Activated naive CD8-positive, alpha-beta T cell treated with anti-CD3 and anti-CD28 coated beads, Interleukin-2, amount 50 U/mL, for 24 hours (primary cell): ENCODE data around the gene ZBTB16.

Experiments
- ATAC-seq: fragments of 150-1000 bp; cut with Tn5 transposase; one replicate; pipeline ENCODE4 v1.10.0; 2021
- DNase-seq: peaks from one replicate; pipeline ENCODE4 v3.0.0; 2021
- H3K27ac Mint-ChIP-seq: one replicate; pipeline ENCODE4 v1.8.0; 2021; ENCODE audit warnings: mild to moderate bottlenecking, mixed read lengths
- H3K27me3 Mint-ChIP-seq: one replicate; pipeline ENCODE4 v1.8.0; 2021; ENCODE audit warnings: mixed read lengths
- H3K36me3 Mint-ChIP-seq: one replicate; pipeline ENCODE4 v1.8.0; 2021; ENCODE audit warnings: low read depth, mixed read lengths
- H3K4me1 Mint-ChIP-seq: one replicate; pipeline ENCODE4 v1.8.0; 2021; ENCODE audit warnings: mixed read lengths
- H3K4me3 Mint-ChIP-seq: one replicate; pipeline ENCODE4 v1.8.0; 2021; ENCODE audit warnings: mild to moderate bottlenecking, moderate library complexity, mixed read lengths
- H3K9me3 Mint-ChIP-seq: one replicate; pipeline ENCODE4 v1.8.0; 2021; ENCODE audit warnings: mixed read lengths

The ZBTB16 gene

GRCh38 chr11:114250993-114251814, 191.7 kb downstream of the ZBTB16 start:
- Mint-ChIP-seq H3K4me1 (no peaks in the 10 kb centered on the region), H3K4me3 (no peak overlapping the region), H3K36me3 (no peaks in the 10 kb centered on the region), H3K27me3 (no peaks in the 10 kb centered on the region), H3K27ac (no peak overlapping the region), H3K9me3 (no peaks in the 10 kb centered on the region)
- DNase-seq (no peak), ATAC-seq (no peak)

GRCh38 chr11:114251815-114252337, 192.4 kb downstream of the ZBTB16 start:
- H3K36me3 Mint-ChIP-seq: no peaks in the 10 kb centered on the region
- H3K4me3 Mint-ChIP-seq: no peak overlapping the region
- no peaks in the 10 kb centered on the region for H3K4me1 Mint-ChIP-seq
- no peaks in the 10 kb centered on the region for H3K9me3 Mint-ChIP-seq
- no peak for ATAC-seq
- H3K27ac Mint-ChIP-seq: no peak overlapping the region
- no peaks in the 10 kb centered on the region for H3K27me3 Mint-ChIP-seq
- DNase-seq: no peak

DNA sequence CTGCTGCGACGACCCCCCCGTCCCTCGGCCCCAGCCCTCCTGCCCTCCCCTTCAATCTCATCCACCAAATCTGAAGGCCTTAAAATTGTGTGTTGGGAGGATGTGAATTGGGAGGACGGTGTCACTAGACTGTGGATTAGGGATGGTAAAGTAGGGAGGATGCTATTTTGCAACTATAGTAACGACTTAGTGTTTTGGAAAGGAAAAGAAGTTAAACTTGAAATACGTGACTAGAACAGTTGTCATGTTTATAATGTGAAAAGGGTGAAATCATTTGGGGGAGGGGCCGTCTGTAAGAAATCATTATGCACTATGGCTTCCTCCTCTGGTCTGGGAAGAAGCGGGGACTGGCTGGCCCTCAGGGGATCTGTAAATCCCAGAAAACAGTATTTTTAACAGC, 193.3 kb downstream of the ZBTB16 start:
- ATAC-seq (no peak), DNase-seq (no peak)
- Mint-ChIP-seq H3K9me3 (no peaks in the 10 kb centered on the region), H3K27ac (no peak overlapping the region), H3K36me3 (no peaks in the 10 kb centered on the region), H3K4me3 (no peak overlapping the region), H3K27me3 (no peaks in the 10 kb centered on the region), H3K4me1 (no peaks in the 10 kb centered on the region)

GRCh38 chr11:114253771-114254170, 194.3 kb downstream of the ZBTB16 start:
- no peaks in the 10 kb centered on the region for H3K9me3 Mint-ChIP-seq
- peaks cover 4% of the 10 kb centered on the region for H3K4me1 Mint-ChIP-seq
- DNase-seq (no peak), ATAC-seq (no peak)
- H3K27me3 Mint-ChIP-seq: no peaks in the 10 kb centered on the region
- H3K27ac Mint-ChIP-seq: no peak overlapping the region
- H3K36me3 Mint-ChIP-seq: no peaks in the 10 kb centered on the region
- H3K4me3 Mint-ChIP-seq: no peak overlapping the region

DNA sequence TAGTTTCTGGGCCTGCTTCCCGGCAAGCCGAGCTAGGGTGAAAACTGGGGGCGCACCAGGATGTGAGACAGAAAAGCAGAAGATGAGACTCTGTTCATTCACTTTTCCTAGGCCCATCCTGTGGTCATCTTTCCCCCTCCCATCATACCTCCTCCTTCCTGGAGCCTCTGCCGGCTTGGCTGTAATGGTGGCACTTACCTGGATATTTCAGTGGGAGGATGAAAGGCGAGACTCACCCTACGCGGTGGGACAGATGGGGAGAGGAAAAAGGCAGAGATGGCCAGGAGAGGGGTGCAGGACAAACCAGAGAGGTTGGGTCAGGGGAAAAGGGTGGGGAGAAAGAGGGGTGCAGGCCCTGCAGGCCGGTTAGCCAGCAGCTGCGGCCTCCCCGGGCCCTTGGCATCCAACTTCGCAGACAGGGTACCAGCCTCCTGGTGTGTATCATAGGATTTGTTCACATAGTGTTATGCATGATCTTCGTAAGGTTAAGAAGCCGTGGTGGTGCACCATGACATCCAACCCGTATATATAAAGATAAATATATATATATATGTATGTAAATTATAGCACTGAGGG, 195.1 kb downstream of the ZBTB16 start:
- Mint-ChIP-seq H3K36me3 (no peaks in the 10 kb centered on the region), H3K4me1 (peaks cover 9% of the 10 kb centered on the region), H3K9me3 (no peaks in the 10 kb centered on the region), H3K27me3 (no peaks in the 10 kb centered on the region), H3K4me3 (no peak overlapping the region), H3K27ac (no peak overlapping the region)
- DNase-seq: no peak
- ATAC-seq: no peak

DNA sequence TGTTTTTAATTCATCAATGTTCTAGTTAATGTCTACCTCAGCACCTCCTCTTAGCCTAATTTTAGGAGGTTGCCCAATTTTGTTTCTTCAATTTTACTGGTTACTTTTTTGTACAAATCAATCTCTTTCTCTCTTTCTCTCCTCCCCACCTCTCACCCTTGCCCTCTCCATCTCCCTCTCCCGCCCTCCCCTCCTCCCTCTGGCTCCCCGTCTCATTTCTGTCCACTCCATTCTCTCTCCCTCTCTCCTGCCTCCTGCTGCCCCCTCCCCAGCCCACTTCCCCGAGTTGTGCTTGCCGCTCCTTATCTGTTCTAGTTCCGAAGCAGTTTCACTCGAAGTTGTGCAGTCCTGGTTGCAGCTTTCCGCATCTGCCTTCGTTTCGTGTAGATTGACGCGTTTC, 195.8 kb downstream of the ZBTB16 start:
- Mint-ChIP-seq H3K36me3 (no peaks in the 10 kb centered on the region), H3K4me1 (peaks cover 14% of the 10 kb centered on the region), H3K9me3 (no peaks in the 10 kb centered on the region), H3K4me3 (no peak overlapping the region), H3K27me3 (no peaks in the 10 kb centered on the region), H3K27ac (no peak overlapping the region)
- DNase-seq: no peak
- no peak for ATAC-seq

GRCh38 chr11:114256176-114256966, 196.9 kb downstream of the ZBTB16 start:
- Mint-ChIP-seq H3K36me3 (no peaks in the 10 kb centered on the region), H3K27ac (no peak overlapping the region), H3K4me1 (peaks cover 15% of the 10 kb centered on the region), H3K9me3 (no peaks in the 10 kb centered on the region), H3K4me3 (no peak overlapping the region), H3K27me3 (no peaks in the 10 kb centered on the region)
- no peak for ATAC-seq
- no peak for DNase-seq

- Mint-ChIP-seq H3K27me3 (no peaks in the 10 kb centered on the region), H3K4me1 (peaks cover 15% of the 10 kb centered on the region), H3K4me3 (no peak overlapping the region), H3K27ac (no peak overlapping the region), H3K9me3 (no peaks in the 10 kb centered on the region), H3K36me3 (no peaks in the 10 kb centered on the region)
- DNase-seq: no peak
- no peak for ATAC-seq
Observed at GRCh38 chr11:114256967-114257286, 197.4 kb downstream of the ZBTB16 start.

- H3K36me3 Mint-ChIP-seq: no peaks in the 10 kb centered on the region
- H3K9me3 Mint-ChIP-seq: no peaks in the 10 kb centered on the region
- no peak overlapping the region for H3K4me3 Mint-ChIP-seq
- H3K4me1 Mint-ChIP-seq: peaks cover 15% of the 10 kb centered on the region
- DNase-seq (no peak), ATAC-seq (no peak)
- H3K27ac Mint-ChIP-seq: no peak overlapping the region
- H3K27me3 Mint-ChIP-seq: no peaks in the 10 kb centered on the region
Observed at GRCh38 chr11:114257621-114258558, 198.4 kb downstream of the ZBTB16 start.

GRCh38 chr11:114258696-114259095, 199.2 kb downstream of the ZBTB16 start:
- Mint-ChIP-seq H3K9me3 (no peaks in the 10 kb centered on the region), H3K27me3 (no peaks in the 10 kb centered on the region), H3K4me3 (no peak overlapping the region), H3K4me1 (peaks cover 15% of the 10 kb centered on the region), H3K36me3 (no peaks in the 10 kb centered on the region), H3K27ac (no peak overlapping the region)
- no peak for DNase-seq
- ATAC-seq: no peak

DNA sequence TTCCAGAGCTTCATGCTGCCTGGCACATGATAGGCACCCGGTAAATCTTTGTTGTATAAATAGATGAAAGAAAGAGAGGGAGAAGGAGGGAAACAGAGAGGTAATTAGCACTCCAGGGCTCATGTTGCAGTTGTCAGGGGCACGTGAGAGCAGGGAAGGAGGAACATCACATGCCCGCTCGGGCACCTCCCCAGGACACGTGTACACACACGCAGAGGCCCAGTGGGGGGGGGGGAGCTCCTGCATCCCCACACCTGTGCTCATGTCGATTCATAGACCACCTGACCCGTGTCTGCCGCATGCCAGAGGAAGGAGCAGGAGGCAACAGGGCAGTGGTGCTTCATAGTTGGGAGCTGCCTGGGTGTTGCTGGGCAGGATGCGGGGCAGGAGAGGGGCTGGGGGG, 199.6 kb downstream of the ZBTB16 start:
- ATAC-seq (no peak), DNase-seq (no peak)
- Mint-ChIP-seq H3K27ac (no peak overlapping the region), H3K4me1 (peaks cover 15% of the 10 kb centered on the region), H3K36me3 (no peaks in the 10 kb centered on the region), H3K9me3 (no peaks in the 10 kb centered on the region), H3K27me3 (no peaks in the 10 kb centered on the region), H3K4me3 (no peak overlapping the region)

- Mint-ChIP-seq H3K27me3 (no peaks in the 10 kb centered on the region), H3K27ac (no peak overlapping the region), H3K4me1 (peaks cover 15% of the 10 kb centered on the region), H3K4me3 (no peak overlapping the region), H3K36me3 (no peaks in the 10 kb centered on the region), H3K9me3 (no peaks in the 10 kb centered on the region)
- ATAC-seq: no peak
- DNase-seq: no peak
Observed at GRCh38 chr11:114259551-114259983, 200.1 kb downstream of the ZBTB16 start.

GRCh38 chr11:114260077-114260476, 200.6 kb downstream of the ZBTB16 start:
- peaks cover 15% of the 10 kb centered on the region for H3K4me1 Mint-ChIP-seq
- ATAC-seq (no peak), DNase-seq (no peak)
- no peaks in the 10 kb centered on the region for H3K9me3 Mint-ChIP-seq
- H3K4me3 Mint-ChIP-seq: no peak overlapping the region
- no peaks in the 10 kb centered on the region for H3K27me3 Mint-ChIP-seq
- no peaks in the 10 kb centered on the region for H3K36me3 Mint-ChIP-seq
- H3K27ac Mint-ChIP-seq: no peak overlapping the region

- H3K9me3 Mint-ChIP-seq: no peaks in the 10 kb centered on the region
- H3K36me3 Mint-ChIP-seq: no peaks in the 10 kb centered on the region
- H3K4me3 Mint-ChIP-seq: no peak overlapping the region
- peaks cover 15% of the 10 kb centered on the region for H3K4me1 Mint-ChIP-seq
- no peaks in the 10 kb centered on the region for H3K27me3 Mint-ChIP-seq
- DNase-seq (no peak), ATAC-seq (no peak)
- H3K27ac Mint-ChIP-seq: no peak overlapping the region
Observed at GRCh38 chr11:114260483-114260882, 201.0 kb downstream of the ZBTB16 start.
